Right atrium auricular region (tissue), 2 donors: ENCODE data around the gene SND1. TPM values are rescaled to one million over a fixed set of nuclear protein-coding genes. Genes with fewer than 3 reads are reported as not detected.

Source experiments
- DNase-seq: peaks from one replicate; pipeline ENCODE4 v3.0.0-alpha.2; 2019; ENCODE audit warnings: low spot score
- H3K27ac ChIP-seq, 2 donors: fragments of 200-600 bp; sonication (generic); 1 replicate in 1 of 2; 2 replicates in 1 of 2; pipeline ENCODE4 v1.5.1; 2016 to 2019
- H3K27me3 ChIP-seq, 2 donors: fragments of 200-600 bp; sonication (generic); one replicate each; pipeline versions ENCODE4 v1.5.1 to v1.6.0; 2017 to 2019
- H3K36me3 ChIP-seq: fragments of 200-600 bp; sonication (generic); one replicate; pipeline ENCODE4 v1.5.1; 2016
- H3K4me1 ChIP-seq, 2 donors: fragments of 200-600 bp; sonication (generic); one replicate each; pipeline versions ENCODE4 v1.5.1 to v1.6.0; 2017 to 2019
- H3K4me3 ChIP-seq, 2 donors: fragments of 200-600 bp; sonication (generic); 1 replicate in 1 of 2; 2 replicates in 1 of 2; pipeline ENCODE4 v1.5.1; 2017 to 2019; ENCODE audit warnings: mild to moderate bottlenecking in 1 of 2, moderate library complexity in 1 of 2
- H3K9me3 ChIP-seq, 2 donors: fragments of 200-600 bp; sonication (generic); one replicate each; pipeline ENCODE4 v1.5.1; 2019
- total RNA-seq, 2 donors: library from RNA; depleted of rRNA; stranded (reverse); fragments of >200 nt; gene quantifications; one replicate each; pipeline ENCODE4 v1.1.0, GENCODE V29; 2016
- TF ChIP-seq, protein P1 (sequence below), 2 donors: fragments of 200-600 bp; sonication (generic); IDR thresholded peaks; one replicate each; pipeline ENCODE4 v1.5.1; 2019; ENCODE audit warnings: antibody characterized with exemption in 2 of 2

SND1 gene
- total RNA-seq, 2 donors from 2014 or later: 69.4 to 77.6 TPM

GRCh38 chr7:127938588-127938987 is 286.6 kb downstream of the SND1 start:
- DNase-seq: no peak
- no peaks in the 10 kb centered on the region for H3K9me3 ChIP-seq
- no peak overlapping the region for H3K4me3 ChIP-seq
- peaks cover 0 to 8% of the 10 kb centered on the region in 2 donors for H3K4me1 ChIP-seq
- no peaks in the 10 kb centered on the region for H3K36me3 ChIP-seq
- no peaks in the 10 kb centered on the region for H3K27me3 ChIP-seq
- no peak overlapping the region for H3K27ac ChIP-seq
- TF ChIP-seq, protein P1, sequence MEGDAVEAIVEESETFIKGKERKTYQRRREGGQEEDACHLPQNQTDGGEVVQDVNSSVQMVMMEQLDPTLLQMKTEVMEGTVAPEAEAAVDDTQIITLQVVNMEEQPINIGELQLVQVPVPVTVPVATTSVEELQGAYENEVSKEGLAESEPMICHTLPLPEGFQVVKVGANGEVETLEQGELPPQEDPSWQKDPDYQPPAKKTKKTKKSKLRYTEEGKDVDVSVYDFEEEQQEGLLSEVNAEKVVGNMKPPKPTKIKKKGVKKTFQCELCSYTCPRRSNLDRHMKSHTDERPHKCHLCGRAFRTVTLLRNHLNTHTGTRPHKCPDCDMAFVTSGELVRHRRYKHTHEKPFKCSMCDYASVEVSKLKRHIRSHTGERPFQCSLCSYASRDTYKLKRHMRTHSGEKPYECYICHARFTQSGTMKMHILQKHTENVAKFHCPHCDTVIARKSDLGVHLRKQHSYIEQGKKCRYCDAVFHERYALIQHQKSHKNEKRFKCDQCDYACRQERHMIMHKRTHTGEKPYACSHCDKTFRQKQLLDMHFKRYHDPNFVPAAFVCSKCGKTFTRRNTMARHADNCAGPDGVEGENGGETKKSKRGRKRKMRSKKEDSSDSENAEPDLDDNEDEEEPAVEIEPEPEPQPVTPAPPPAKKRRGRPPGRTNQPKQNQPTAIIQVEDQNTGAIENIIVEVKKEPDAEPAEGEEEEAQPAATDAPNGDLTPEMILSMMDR (IDR thresholded peaks at IDR 0.05): no peak

DNA sequence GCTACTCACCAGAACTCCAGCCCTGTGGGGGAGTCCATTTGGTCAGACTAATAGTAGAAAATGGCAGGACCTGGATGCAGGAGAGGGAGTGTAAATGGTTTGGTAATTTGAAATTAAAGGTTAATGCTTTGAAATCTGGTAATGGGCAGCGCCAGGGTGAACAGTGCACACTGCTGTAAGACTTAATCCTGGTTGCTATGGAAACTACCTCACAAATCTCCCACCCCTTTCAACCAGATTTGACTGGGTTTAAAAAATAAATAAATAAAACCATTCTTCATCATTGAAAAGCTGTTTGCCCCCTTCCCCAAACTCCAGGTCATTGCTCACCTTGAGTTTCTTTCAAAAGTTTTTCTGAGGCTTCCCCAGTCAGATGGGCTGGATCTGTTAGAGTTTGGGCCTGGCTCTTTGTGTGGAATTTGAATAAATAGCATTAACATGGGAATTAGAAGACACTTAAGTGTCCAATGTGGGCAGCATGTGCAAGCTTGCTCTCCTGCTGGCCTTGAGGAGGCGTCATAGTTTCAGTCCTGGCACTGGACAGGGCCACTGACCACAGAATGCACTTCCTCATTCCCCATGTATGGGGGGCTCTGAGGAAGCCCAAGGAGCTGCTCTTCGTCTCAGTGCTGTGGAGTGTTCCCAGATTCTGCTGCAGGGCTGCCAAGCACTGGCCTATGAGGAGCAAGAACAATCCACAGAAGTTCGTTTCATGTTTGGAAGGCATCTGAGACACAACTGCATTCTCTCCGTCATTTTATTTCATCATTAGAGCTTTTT is 288.6 kb downstream of the SND1 start:
- H3K27me3 ChIP-seq: no peaks in the 10 kb centered on the region
- H3K9me3 ChIP-seq: no peaks in the 10 kb centered on the region
- TF ChIP-seq, protein P1 (IDR thresholded peaks at IDR 0.05): no peak
- H3K4me1 ChIP-seq: peaks cover 0 to 16% of the 10 kb centered on the region in 2 donors
- no peak overlapping the region for H3K4me3 ChIP-seq
- H3K27ac ChIP-seq: no peak overlapping the region
- no peak for DNase-seq
- H3K36me3 ChIP-seq: no peaks in the 10 kb centered on the region

GRCh38 chr7:127941476-127942210 is 289.6 kb downstream of the SND1 start:
- Histone ChIP-seq H3K27ac (no peak overlapping the region), H3K4me3 (no peak overlapping the region), H3K9me3 (no peaks in the 10 kb centered on the region), H3K27me3 (no peaks in the 10 kb centered on the region), H3K4me1 (peaks cover 0 to 10% of the 10 kb centered on the region in 2 donors), H3K36me3 (no peaks in the 10 kb centered on the region)
- DNase-seq: no peak
- TF ChIP-seq, protein P1 (IDR thresholded peaks at IDR 0.05): no peak

- DNase-seq: no peak
- H3K27ac ChIP-seq: no peak overlapping the region
- no peaks in the 10 kb centered on the region for H3K9me3 ChIP-seq
These were observed 291.8 kb downstream of the SND1 start for GRCh38 chr7:127943541-127944521.

DNA sequence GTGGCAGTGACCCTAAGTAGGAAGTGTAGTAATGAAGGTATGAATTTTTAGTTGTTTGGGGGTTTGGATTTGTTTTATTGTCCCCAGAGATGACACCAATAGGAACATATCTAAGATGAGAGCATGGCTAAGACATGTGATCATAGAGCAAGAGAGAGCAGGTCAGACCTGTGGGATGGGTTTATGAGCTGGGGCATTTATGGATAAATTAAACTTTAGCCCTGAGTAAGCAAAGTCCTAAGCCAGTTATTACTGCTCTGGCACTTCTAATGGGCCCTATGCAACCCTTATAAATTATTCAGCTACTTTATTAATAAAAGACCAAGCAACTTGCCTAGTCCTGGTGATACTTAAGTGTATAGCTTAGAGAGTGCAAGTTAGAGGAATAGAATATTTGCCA is 294.1 kb downstream of the SND1 start:
- Histone ChIP-seq H3K36me3 (no peaks in the 10 kb centered on the region), H3K4me1 (peaks cover 0 to 10% of the 10 kb centered on the region in 2 donors), H3K27ac (no peak overlapping the region), H3K9me3 (no peaks in the 10 kb centered on the region), H3K27me3 (no peaks in the 10 kb centered on the region), H3K4me3 (no peak overlapping the region)
- TF ChIP-seq, protein P1 (IDR thresholded peaks at IDR 0.05): no peak
- DNase-seq: no peak

More at GRCh38 chr7:127943541-127944521, 291.8 kb downstream of the SND1 start:
- TF ChIP-seq, protein P1 (IDR thresholded peaks at IDR 0.05): no peak
- Histone ChIP-seq H3K4me1 (peaks cover 0 to 10% of the 10 kb centered on the region in 2 donors), H3K27me3 (no peaks in the 10 kb centered on the region), H3K36me3 (no peaks in the 10 kb centered on the region), H3K4me3 (no peak overlapping the region)
